HG03460 (cell line): Measurements from ENCODE around the gene LRRC8E.

Experiments used
- ATAC-seq: cut with Tn5 transposase; IDR thresholded peaks from one replicate; pipeline ENCODE4 v1.9.1; 2021; ENCODE audit not compliant: unreplicated experiment

LRRC8E gene

DNA sequence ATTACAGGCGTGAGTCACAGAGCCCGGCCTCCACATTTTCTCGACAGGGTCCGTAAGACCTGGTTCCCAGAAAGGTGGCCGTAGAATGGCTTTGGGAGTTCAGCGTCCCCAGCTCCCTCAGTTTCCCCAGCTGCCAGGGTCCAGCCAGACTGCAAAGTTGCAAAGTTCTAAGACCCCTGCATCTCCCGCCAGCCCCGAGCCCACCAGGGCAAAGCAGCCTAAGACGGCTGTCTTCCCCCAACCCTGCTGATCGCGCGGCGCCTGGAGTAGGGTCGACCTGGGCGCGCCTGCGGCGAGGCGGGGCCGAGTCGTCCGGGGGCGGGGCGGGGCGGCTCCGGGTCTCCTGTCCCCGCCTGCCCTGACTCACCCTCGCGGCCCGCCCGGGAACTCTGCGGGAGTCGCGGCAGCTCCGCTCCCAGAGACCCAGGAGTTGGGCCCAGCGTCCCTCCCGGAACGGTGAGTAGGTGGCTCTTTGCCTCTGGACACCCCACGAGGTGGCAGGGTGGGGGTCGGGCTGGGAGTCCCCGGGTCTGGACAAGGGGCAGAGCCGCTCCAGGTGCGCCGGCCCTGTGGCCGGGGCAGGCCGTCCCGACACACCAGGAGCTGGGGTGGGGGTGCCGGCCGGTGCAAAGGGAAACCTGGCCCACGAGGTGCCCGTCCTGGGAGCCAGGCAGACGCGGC is at the start of gene LRRC8E:
TSS of gene LRRC8E (plus strand) at position 366 of the 681 bp plus-strand sequence. CDS start 7,094 bp downstream, outside the sequence.
- ATAC-seq, result no peak

DNA sequence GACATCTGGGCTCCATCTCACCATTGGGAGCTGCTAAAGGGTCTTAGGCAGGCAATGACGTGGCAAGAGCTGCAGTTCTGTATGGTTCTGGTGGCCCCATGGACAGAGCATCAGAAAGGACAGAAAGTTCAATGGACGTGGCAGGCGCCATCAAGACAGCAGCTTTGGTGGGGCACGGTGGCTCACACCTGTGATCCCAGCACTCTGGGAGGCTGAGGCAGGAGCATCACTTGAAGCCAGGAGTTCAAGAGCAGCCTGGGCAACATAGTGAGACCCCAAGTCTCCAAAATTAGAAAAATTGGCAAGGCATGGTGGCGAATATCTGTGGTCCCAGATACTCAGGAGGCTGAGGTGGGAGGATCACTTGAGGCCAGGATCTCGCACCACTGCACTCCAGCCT is 48.8 kb upstream of the LRRC8E start:
- ATAC-seq, result no peak

DNA sequence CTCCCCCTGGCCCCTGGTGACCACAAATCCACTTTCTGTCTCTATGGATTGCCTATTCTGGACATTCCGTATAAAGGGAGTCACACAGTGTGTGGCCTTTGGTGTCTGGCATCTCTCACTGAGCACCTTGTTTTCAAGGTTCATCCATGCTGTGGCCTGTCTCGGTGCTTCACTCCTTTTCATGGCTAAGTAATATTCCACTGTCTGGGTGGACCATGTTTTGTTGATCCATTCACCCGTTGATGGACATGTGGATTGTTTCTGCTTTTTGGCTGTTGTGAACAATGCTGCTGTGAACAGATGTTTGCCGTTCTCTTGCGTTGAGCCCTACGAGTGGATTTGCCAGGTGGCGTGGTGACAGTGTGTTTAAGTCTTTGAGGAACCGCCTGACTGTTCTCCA is 47.7 kb upstream of the LRRC8E start:
- no peak for ATAC-seq

DNA sequence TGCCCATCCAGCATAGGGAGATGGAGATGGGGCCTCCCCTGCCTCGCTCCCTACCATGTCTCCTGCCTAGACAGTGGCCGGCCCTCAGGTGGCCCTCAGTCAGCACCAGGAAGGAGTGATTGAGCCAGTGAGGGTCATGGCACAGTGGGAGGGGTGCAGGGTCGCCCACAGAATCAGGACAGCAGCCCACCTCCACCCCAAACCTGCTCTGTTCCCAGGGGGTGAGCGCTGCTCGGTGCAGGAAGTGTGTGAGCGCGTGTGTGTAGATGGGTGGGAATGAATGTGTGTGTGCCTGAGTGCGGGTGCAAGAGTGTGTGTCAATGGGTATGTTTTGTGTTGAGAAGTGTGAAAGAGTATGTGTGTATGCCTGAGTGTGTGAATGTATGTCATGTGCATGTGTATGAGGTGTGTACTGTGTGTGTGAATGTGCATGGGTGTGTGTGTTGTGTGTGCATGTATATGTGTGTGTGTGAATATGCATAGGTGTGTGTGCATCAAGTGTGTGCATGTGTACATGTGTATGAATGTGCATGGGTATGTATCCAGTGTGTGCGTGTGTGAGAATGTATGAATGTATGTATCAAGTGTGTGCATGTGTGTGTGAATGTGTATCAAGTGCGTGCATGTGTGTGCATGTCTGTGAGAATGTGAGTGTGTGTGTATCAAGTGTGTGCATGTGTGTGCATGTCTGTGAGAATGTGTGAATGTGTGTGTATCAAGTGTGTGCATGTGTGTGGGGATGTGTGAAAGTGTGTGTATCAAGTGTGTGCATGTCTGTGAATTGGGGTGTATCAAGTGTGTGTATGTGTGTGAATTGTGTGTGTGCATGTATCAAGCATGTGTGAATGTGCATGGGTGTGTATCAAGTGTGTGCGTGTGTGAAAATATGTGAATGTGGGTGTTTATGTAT is 46.3 kb upstream of the LRRC8E start:
- ATAC-seq, result no peak

DNA sequence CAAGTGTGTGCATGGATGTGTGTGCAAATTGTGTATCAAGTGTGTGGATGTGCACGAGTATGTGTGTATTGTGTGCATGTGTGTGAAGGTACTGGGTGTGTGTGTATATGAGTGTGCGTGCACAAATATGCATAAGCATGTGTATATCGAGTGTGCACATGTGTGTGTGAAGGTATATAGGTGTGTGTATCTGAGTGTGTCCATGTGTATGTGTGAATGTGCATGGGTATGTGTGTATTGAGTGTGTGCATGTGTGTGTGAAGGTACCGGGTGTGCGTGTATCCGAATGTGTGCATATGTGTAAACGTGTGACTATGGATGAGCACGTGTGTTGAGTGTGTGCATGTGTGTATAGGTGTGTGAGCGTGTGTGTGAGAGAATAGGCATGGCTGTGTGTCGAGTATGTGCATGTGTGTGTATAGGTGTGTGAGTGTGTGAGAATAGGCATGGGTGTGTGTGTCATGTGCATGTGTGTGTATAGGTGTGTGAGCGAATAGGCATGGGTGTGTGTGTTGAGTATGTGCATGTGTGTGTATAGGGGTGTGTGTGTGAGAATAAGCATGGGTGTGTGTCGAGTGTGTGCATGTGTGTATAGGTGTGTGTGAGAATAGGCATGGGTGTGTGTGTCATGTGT is 45.5 kb upstream of the LRRC8E start:
- ATAC-seq, result no peak

DNA sequence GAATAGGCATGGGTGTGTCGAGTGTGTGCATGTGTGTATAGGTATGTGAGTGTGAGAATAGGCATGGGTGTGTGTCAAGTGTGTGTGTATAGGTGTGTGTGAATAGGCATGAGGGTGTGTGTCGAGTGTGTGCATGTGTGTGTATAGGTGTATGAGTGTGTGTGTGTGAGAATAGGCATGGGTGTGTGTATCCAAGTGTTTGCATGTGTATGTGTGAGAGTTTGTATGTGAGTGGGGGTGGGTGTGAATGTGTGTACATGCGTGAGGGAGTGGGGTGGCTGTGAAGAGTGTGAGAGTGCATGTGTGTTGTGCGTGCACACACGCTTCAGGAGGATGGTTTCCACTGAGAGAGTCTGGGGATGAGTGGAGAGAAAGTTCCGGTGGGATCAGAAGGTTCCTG is 44.8 kb upstream of the LRRC8E start:
- ATAC-seq, result no peak

DNA sequence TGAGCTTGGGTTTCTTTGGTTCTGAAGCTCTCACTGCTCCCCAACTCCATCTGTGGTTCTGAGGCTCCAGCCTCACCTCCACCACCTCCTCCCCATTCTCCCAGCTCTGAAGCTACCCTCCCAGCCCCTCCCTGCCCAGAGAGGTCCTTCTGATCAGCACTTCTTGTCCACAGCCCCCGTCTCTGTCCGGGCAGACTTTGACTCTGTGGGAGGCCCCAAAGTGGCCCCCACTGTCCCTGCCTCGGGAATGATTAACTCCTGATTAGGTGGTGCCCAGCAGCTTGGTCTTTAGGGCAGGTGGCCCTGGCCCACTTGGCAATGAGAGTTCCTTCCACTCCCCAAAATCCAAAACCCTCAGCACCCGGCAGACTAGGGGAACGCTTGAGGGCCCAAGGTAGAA is 43.9 kb upstream of the LRRC8E start:
- ATAC-seq, result no peak

DNA sequence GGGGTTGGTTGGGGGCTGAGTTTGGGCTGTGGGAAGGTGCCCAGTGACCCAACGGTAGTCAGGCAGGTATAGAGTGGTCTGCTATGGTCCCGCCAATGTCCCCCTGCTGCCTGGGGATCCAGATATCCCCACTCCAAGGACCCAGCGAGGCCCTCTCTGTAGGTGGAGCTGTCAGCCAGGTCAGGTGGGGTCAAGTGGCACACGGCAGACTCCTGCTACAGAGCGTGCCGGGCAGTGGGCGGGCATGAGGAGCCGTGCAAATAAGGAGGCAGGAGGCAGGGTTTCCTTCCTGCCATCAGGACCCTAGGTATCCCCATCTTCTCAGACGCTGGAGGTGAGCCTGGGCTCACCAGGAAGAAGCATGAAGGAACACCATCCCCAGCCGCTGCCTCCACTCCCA is 43.4 kb upstream of the LRRC8E start:
- no peak for ATAC-seq

DNA sequence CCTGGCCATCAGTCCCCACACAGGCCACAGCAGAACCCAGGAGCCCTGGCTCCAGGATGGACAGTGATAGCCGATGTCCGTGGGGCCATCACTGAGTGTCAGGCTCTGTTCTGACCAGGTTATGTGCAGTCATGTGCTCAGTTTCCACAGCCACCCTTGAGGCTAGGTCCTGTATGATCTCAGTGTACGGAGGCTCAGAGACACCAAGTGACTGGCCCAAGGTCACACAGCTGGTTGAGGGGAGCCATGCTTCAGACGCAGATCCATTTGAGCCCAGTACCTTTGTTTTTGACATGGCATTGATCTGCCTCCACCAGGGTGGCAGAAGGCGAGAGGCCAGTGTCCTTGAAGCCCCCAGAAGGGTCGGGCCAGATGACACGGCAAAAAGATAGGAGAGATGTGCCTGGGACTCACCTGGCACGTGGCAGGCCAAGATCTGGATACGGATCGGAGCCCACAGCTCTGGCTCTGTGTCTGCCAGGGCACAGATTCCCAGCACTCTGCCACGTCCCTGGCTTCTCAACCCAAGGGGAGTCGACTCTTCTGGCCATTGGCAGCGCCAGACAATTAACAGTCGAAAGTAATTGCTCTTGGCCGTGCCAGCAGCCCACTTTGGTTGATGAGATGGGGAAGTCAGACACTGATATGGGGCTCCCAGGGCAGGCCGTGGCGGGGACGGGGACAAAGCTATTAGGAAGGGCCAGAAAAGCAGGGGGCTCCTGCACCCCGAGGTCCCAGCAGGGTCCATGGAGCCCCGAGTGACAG is 42.7 kb upstream of the LRRC8E start:
- no peak for ATAC-seq

DNA sequence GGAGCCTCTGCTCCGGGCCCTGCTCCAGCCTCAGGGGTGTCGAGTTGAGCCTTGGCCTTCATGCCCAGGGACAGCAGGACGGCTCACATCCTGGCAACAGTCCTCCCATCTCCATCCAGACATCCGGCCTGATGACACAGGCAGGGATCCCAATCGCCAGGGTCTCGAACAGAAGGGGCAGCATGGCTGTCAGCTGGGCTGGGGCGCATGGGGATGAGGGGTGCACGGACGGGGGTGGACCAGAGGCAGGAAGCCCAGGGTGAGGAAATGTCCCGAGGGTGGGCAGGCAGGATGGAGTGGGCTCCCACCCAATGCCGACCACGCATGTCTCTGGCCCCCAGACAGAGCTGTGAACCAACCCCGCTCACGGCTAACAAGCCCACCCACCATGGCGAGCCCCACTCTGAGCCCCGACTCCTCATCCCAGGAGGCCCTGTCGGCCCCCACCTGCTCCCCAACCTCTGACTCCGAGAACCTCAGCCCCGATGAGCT is 42.1 kb upstream of the LRRC8E start:
- ATAC-seq, result no peak

DNA sequence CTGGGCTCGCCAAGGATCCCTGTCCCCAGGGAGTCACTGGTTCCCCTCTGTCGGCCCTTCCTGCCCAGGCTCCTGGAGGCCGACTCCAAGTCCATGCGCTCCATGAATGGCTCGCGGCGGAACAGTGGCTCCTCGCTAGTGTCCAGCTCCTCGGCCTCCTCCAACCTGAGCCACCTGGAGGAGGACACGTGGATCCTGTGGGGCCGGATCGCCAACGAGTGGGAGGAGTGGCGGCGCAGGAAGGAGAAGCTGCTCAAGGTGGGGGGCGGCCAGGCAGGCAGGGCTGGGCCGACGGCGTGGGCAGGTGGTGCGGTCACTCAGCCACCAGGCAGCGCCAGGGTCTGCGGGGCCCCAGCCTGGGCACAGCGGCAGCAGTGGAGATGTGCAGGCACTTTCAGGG is 40.6 kb upstream of the LRRC8E start:
- no peak for ATAC-seq

DNA sequence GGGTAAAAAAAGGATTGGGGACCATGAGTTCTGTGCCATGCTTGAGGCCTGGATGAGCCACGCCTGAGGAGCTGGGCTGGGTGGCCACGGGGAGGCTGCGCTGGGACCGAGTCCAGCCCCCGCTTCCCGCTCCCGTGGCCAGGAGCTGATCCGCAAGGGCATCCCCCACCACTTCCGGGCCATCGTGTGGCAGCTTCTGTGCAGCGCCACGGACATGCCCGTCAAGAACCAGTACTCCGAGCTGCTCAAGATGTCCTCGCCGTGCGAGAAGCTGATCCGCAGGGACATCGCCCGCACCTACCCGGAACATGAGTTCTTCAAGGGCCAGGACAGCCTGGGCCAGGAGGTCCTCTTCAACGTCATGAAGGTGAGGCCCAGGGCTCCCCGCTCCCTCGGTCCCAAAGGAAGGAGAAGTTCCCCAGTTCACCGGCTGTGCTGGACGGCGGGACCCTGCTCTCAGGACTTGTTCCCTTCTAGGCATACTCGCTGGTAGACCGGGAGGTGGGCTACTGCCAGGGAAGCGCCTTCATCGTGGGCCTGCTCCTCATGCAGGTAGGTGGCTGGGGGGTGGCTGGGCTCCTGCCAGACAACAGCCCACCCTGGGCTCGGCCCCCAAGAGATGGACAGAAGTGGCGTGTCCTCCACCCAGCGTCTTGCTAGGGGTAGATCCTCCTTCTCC is 39.4 kb upstream of the LRRC8E start:
- no peak for ATAC-seq

DNA sequence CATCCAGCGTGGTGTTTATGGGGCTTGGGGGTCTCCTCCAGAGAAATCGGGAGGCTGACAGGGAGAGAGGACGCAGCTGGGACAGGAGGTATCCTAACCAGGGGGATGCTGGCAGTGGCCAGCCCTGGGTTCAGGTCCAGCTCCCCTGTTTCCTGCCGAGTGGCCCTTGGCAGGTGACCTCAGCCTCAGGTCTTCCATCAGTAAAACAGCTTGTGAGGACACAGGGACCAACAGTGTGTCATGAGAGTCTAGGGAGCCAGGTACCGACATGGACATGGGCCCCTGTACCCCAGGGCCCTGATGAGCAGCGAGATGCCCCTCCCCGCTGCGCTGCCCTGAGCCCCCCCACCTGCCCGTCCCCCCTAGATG is 38.7 kb upstream of the LRRC8E start:
- no peak for ATAC-seq

DNA sequence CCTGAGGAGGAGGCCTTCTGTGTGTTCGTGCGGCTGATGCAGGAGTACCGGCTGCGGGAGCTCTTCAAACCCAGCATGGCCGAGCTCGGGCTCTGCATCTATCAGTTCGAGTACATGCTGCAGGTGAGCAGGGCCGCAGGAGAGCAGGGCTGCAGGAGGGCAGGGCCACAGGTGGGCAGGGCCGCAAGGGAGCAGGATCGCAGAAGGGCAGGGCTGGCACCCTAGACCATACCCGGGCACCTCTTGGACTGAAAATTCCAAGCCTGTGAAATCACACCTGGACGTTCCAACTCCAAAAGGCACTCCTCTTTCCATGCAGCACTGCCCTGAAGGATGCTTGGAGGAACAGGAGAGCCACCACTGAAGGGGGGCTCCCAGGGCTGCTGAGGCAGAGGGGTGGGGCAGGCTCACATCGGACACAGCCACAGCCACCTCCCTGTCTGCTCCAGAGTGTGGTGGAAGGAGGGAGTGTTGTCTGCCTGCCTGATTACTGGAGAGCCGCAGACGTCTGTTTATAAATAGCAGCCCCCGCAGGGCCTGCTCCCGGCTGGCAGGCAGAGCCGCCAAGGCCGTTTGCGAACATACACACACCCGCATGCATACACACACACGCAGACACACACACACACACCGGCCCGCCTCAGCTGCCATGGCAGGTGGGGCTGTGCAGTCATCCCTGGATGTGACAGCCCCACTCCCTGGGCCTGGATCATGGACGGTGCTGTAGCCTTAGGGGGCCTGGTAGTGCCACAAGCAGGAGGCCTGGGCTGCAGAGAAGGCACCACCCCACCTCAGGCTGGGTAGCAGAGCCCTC is 38.1 kb upstream of the LRRC8E start:
- ATAC-seq, result no peak

DNA sequence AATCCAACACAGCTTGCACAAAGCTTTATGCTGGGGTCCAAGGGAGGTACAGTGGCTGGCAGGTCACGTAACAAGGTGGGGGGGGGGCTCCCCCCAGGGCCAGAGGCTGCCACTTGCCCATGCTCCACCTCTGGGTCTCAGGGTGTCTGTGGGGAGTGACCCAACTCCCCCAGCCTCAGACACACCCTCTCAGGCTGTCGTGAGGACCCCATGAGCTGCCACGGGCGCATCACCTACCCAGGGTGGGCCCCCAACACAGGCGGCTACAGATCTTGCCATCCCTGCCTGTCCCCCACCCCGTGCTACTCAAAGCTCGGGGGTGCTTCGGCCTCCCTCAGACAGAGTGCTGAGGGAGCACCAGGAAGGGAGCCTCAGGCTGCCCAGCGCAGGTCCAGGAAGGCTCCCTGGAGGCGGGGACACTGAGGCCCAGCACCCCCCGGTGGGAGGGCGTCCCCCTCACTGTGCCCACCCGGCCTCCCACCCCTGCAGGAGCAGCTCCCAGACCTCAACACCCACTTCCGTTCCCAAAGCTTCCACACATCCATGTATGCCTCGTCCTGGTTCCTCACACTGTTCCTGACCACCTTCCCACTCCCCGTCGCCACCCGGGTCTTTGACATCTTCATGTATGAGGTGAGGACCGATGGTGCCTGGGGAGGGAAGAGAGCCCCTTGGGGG is 37.2 kb upstream of the LRRC8E start:
- no peak for ATAC-seq

DNA sequence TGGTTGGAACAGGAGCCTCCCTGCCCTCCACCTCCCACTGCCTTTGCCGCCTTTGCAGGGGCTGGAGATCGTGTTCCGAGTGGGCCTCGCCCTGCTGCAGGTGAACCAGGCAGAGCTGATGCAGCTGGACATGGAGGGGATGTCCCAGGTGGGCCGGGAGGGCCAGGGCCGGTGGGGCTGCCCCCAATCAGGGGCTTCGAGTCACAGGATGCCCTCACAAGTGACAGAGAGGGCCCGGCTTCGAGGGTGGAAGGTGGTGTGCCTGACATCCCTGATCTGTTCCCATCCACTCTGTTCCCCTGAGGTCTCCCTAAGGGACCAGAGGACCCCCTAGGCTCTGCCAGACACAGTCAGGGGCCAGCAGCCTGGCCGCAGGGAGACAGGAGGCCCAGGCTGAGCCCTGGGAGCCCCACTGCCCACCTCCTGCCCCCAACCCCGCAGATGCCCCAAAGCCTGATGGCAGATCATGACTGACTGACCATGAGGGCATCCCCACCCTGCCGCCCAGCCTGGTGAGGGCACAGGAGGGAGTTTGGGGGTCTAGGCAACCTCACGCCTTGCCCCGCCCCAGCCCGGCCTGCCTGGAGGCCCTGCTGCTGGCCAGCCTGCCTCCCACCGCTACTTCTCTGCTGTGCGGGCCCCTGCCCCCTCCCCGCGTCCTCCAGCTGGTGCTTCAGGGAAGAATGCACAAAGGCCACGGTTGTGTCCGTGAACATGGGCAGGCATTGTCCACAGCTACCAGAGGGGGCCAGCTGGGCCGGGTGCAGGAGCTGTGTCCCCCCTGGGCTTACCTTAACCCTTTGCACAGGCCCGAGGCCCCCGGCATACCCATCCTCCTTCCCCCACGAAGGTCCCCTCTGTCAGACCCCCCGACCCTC is 36.4 kb upstream of the LRRC8E start:
- ATAC-seq, result no peak

DNA sequence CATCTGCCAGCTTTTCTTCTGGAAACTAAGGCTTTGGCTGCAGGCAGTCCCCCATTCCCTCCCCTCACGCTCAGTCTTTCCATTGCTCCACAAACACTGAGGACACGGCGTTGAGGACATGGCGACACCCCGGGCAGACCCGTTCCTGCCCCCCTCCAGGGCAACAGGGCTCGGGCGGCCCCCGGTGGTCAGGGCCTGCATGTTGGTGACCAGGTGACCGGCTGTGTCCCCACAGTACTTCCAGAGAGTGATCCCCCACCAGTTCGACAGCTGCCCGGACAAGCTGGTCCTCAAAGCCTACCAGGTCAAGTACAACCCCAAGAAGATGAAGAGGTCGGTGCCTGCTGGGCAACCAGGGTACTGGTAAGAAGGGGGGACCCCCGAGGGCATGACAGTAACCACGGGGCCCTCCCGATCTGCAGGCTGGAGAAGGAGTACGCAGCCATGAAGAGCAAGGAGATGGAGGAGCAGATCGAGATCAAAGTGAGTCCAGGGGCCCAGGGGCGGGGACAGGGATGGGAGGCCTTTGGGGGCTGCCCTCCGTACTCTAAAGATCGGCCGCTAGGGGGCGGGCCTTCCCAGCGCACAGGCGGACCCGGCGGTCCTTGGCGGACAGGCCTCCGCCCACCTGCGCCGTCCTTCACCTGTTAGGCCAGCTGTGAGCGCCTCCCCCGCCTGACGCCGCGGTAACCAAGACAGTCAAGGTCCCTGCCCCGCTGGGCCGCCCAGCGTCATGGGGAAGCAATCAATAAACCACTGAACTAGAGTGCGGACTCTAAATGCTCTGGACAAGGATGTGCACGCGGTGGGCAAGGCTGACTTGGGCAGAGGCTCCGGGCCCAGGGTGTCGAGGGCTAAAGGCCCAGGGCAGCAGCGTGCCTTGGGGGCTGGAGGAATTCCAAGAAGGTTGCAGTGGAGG is 35.2 kb upstream of the LRRC8E start:
- ATAC-seq, result no peak
